Measurements from ENCODE around the gene ROPN1L.

The ROPN1L gene

GRCh38 chr5:10400411-10400810 lies 41.3 kb upstream of the ROPN1L start:
- no peak for TF ChIP-seq POLR2AphosphoS5 (IDR thresholded peaks at IDR 0.05; ENCODE audit: low read depth, low read length)

DNA sequence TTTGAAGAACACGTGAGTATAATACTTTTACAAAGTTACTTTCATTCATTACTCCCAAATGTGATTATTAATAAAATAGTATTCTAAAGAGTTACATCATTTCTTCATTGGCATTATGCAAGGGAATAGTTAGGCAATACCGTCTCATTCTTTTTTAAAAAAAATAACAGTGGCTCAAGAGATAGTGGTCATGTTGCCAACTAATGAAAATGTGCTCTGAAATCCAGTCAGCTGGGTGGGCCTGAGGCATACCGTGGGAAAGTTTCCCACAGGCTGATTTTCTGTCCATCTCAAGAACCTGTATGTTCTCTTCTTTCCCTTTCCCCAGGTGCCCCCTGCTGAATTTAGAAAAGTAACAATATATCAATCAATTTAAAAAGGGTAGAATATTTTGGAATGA lies 40.8 kb upstream of the ROPN1L start:
- TF ChIP-seq TAF1 (IDR thresholded peaks at IDR 0.05; ENCODE audit: borderline replicate concordance, insufficient read depth, low read length) (no peak), SIN3A (IDR thresholded peaks at IDR 0.05; ENCODE audit: borderline replicate concordance, insufficient read depth, low read length) (no peak)

DNA sequence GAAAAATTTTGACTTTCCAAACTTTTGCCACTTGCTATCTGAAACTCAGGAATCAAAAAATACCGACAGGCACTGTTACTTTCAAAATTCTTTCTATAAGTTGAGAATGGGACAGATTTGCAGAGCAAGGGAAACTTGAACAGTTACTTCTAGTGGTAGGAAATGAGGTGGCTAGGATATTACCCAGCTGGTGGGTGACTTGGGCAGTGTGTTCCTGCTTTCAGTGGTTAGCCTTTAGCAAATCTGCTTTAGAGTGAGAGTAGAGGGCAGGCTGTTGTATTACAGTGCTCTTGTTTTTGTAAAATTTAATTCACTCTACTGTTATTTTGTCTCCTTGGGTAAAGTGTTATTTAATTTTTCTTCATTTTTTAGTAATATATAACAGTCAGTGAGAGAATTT lies 40.2 kb upstream of the ROPN1L start:
- no peak for TF ChIP-seq TAF1 (IDR thresholded peaks at IDR 0.05; ENCODE audit: borderline replicate concordance, insufficient read depth, low read length)
- no peak for TF ChIP-seq SIN3A (IDR thresholded peaks at IDR 0.05; ENCODE audit: borderline replicate concordance, insufficient read depth, low read length)
- TF ChIP-seq REST (IDR thresholded peaks at IDR 0.05; ENCODE audit: insufficient read depth in 1 of 2, low read depth in 2 of 2, low read length in 2 of 2) = no peak
- TF ChIP-seq FOXP2 (optimal IDR thresholded peaks at IDR 0.05; ENCODE audit: borderline replicate concordance, extremely low read depth, extremely low read length, insufficient read depth) = no peak
- no peak for TF ChIP-seq POLR2AphosphoS5 (IDR thresholded peaks at IDR 0.05; ENCODE audit: low read depth, low read length)

DNA sequence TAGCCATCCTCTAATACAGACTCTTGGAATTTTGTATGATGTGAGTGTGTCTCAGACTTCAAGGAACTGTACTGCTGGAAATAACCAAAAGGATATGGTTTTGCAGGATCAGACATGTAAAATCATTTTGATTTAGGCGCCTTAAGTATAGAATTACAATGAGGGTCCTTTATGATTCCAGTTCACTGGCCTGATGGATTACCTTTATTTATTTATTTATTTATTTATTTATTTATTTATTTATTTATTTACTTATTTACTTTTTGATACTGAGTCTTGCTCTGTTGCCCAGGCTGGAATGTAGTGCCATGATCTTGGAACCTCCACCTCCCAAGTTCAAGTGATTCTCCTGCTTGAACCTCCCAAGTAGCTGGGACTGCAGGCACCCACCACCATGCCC lies 37.9 kb upstream of the ROPN1L start:
- no peak for TF ChIP-seq FOXP2 (optimal IDR thresholded peaks at IDR 0.05; ENCODE audit: borderline replicate concordance, extremely low read depth, extremely low read length, insufficient read depth)
- no peak for TF ChIP-seq POLR2AphosphoS5 (IDR thresholded peaks at IDR 0.05; ENCODE audit: low read depth, low read length)
- no peak for TF ChIP-seq REST (IDR thresholded peaks at IDR 0.05; ENCODE audit: insufficient read depth in 1 of 2, low read depth in 2 of 2, low read length in 2 of 2)
- TF ChIP-seq SIN3A (IDR thresholded peaks at IDR 0.05; ENCODE audit: borderline replicate concordance, insufficient read depth, low read length) = no peak
- no peak for TF ChIP-seq TAF1 (IDR thresholded peaks at IDR 0.05; ENCODE audit: borderline replicate concordance, insufficient read depth, low read length)

GRCh38 chr5:10406651-10407050 lies 35.0 kb upstream of the ROPN1L start:
- TF ChIP-seq POLR2AphosphoS5 (IDR thresholded peaks at IDR 0.05; ENCODE audit: low read depth, low read length) = no peak
- TF ChIP-seq SIN3A (IDR thresholded peaks at IDR 0.05; ENCODE audit: borderline replicate concordance, insufficient read depth, low read length) = no peak
- no peak for TF ChIP-seq FOXP2 (optimal IDR thresholded peaks at IDR 0.05; ENCODE audit: borderline replicate concordance, extremely low read depth, extremely low read length, insufficient read depth)
- TF ChIP-seq TAF1 (IDR thresholded peaks at IDR 0.05; ENCODE audit: borderline replicate concordance, insufficient read depth, low read length) = no peak
- TF ChIP-seq REST (IDR thresholded peaks at IDR 0.05; ENCODE audit: insufficient read depth in 1 of 2, low read depth in 2 of 2, low read length in 2 of 2) = no peak

GRCh38 chr5:10409504-10409903 lies 32.2 kb upstream of the ROPN1L start:
- TF ChIP-seq FOXP2 (optimal IDR thresholded peaks at IDR 0.05; ENCODE audit: borderline replicate concordance, extremely low read depth, extremely low read length, insufficient read depth) (no peak), TAF1 (IDR thresholded peaks at IDR 0.05; ENCODE audit: borderline replicate concordance, insufficient read depth, low read length) (no peak), SIN3A (IDR thresholded peaks at IDR 0.05; ENCODE audit: borderline replicate concordance, insufficient read depth, low read length) (no peak), REST (IDR thresholded peaks at IDR 0.05; ENCODE audit: insufficient read depth in 1 of 2, low read depth in 2 of 2, low read length in 2 of 2) (no peak), POLR2AphosphoS5 (IDR thresholded peaks at IDR 0.05; ENCODE audit: low read depth, low read length) (no peak)

Measured in PFSK-1 (cell line).